Stomach (tissue), 9 donors: ENCODE results near the gene TPX2. TPM values are rescaled to one million over a fixed set of nuclear protein-coding genes. Genes with fewer than 3 reads are reported as not detected.

Experiments
- DNase-seq, 2 donors: peaks; one replicate each; pipeline versions ENCODE4 v3.0.0 to v3.0.0-alpha.2; 2013 to 2019
- H3K27ac ChIP-seq, 5 donors: fragments of 200-600 bp in 4 of 5; sonication (generic) in 4 of 5; one replicate each; pipeline ENCODE4 v1.5.1; 2013 to 2019; ENCODE audit warnings: mild to moderate bottlenecking in 1 of 5, moderate library complexity in 1 of 5
- H3K27me3 ChIP-seq, 3 donors: fragments of 200-600 bp; sonication (generic); one replicate each; pipeline ENCODE4 v1.5.1; 2017 to 2019; ENCODE audit warnings: mixed run types in 1 of 3
- H3K36me3 ChIP-seq, 4 donors: fragments of 200-600 bp; sonication (generic); 1 replicate in 3 of 4; 2 replicates in 1 of 4; pipeline ENCODE4 v1.5.1; 2016 to 2019
- H3K4me1 ChIP-seq, 4 donors: fragments of 200-600 bp; sonication (generic); one replicate each; pipeline ENCODE4 v1.5.1; 2016 to 2019
- H3K4me3 ChIP-seq, 4 donors: fragments of 200-600 bp; sonication (generic) in 3 of 4; one replicate each; pipeline ENCODE4 v1.5.1; 2016 to 2019; ENCODE audit warnings: mild to moderate bottlenecking in 1 of 4
- H3K9me3 ChIP-seq, 4 donors: fragments of 200-600 bp; sonication (generic); one replicate each; pipeline ENCODE4 v1.5.1; 2016 to 2019
- CTCF ChIP-seq, 7 experiments: fragments of 450-650 bp in 4 of 7; fragments of 200-600 bp in 3 of 7; sonication (generic) in 3 of 7; IDR thresholded peaks; one replicate each; pipeline ENCODE4 v1.5.1; 2016 to 2019; ENCODE audit warnings: antibody characterized with exemption in 7 of 7, control low read depth in 2 of 7, mild to moderate bottlenecking in 1 of 7
- EP300 ChIP-seq: sonication (generic); formaldehyde crosslinking; IDR thresholded peaks from one replicate; pipeline ENCODE4 v1.6.1; 2017; ENCODE audit warnings: antibody characterized with exemption
- POLR2A ChIP-seq, 4 donors: fragments of 450-650 bp; IDR thresholded peaks; one replicate each; pipeline ENCODE4 v1.6.1; 2016; ENCODE audit warnings: antibody characterized with exemption in 4 of 4, control low read depth in 2 of 4, mild to moderate bottlenecking in 1 of 4, moderate library complexity in 1 of 4
- POLR2AphosphoS5 ChIP-seq, 3 donors: sonication (generic); formaldehyde crosslinking; IDR thresholded peaks; one replicate each; pipeline ENCODE4 v1.6.1; 2016; ENCODE audit warnings: antibody characterized with exemption in 3 of 3
- WGBS, 5 donors: extraction: QIAGEN DNeasy Blood & Tissue Kit in 3 of 5; methylation state at CpG; one replicate each; pipeline versions ENCODE4 v1.1.5 to v1.1.7; 2013 to 2018; 5-methylcytosine and 5-hydroxymethylcytosine counted together
- intact Hi-C: fragments of 100-400 bp; cut with DNase I; formaldehyde crosslinking; loops from one replicate; pipeline ENCODE4 v1.15.1; 2023; ENCODE audit warnings: low total_unique reads
- polyA plus RNA-seq, 3 donors: library from polyadenylated mRNA; stranded (reverse); fragments of 200-250 nt; gene quantifications; one replicate each; pipeline ENCODE4 v1.2.3, GENCODE V29; 2013
- total RNA-seq, 5 donors: library from RNA; depleted of rRNA; stranded (reverse); fragments of >200 nt; gene quantifications; one replicate each; pipeline versions ENCODE4 v1.1.0 to v1.2.3, GENCODE V29; 2014 to 2016
- donor health status: healthy with polysubstance abuse.
- donor health status: Bipolar disorder and iron deficiency.
- donor health status: healthy.

TPX2 gene
- total and polyA plus RNA-seq, 8 donors, result 1.7 to 11.4 (median 6.7) TPM

- DNase-seq, result no peak
- WGBS, 5 donors, result 85 to 98% (median 95%) methylated on average over 5 of the region's 5 CpGs
- intact Hi-C loops, result no loop called here
Measured at GRCh38 chr20:31769681-31770080, 30.6 kb downstream of the TPX2 start.

GRCh38 chr20:31770243-31770642 is 31.2 kb downstream of the TPX2 start:
- intact Hi-C loops, result no loop called here
- TF ChIP-seq POLR2A (IDR thresholded peaks at IDR 0.05) (no peak), CTCF (IDR thresholded peaks at IDR 0.05) (no peak), POLR2AphosphoS5 (IDR thresholded peaks at IDR 0.05) (no peak)
- WGBS, 5 donors, result 70 to 92% (median 88%) methylated on average over 1 of the region's 1 CpG

More at GRCh38 chr20:31769681-31770080, 30.6 kb downstream of the TPX2 start:
- Histone ChIP-seq H3K4me3 (no peak overlapping the region), H3K9me3 (no peaks in the 10 kb centered on the region), H3K27me3 (no peaks in the 10 kb centered on the region), H3K36me3 (peaks cover 0 to 6% (median 0%) of the 10 kb centered on the region in 4 donors), H3K4me1 (no peaks in the 10 kb centered on the region), H3K27ac (no peak overlapping the region)
- TF ChIP-seq POLR2A (IDR thresholded peaks at IDR 0.05) (no peak), EP300 (no peak), POLR2AphosphoS5 (IDR thresholded peaks at IDR 0.05) (no peak), CTCF (IDR thresholded peaks at IDR 0.05) (no peak)

GRCh38 chr20:31774408-31774807 is 35.3 kb downstream of the TPX2 start:
- TF ChIP-seq CTCF (IDR thresholded peaks at IDR 0.05) (no peak), EP300 (no peak), POLR2AphosphoS5 (IDR thresholded peaks at IDR 0.05) (no peak), POLR2A (IDR thresholded peaks at IDR 0.05) (no peak)
- no peaks in the 10 kb centered on the region for H3K9me3 ChIP-seq
- peaks cover 0 to 18% (median 0%) of the 10 kb centered on the region in 4 donors for H3K36me3 ChIP-seq
- WGBS, 5 donors, result 93 to 100% (median 100%) methylated on average over 1 of the region's 1 CpG
- H3K4me1 ChIP-seq, result no peaks in the 10 kb centered on the region
- no peak overlapping the region for H3K27ac ChIP-seq
- no peaks in the 10 kb centered on the region for H3K27me3 ChIP-seq
- no peak for DNase-seq
- H3K4me3 ChIP-seq, result no peak overlapping the region
- intact Hi-C loops, result no loop called here

More at GRCh38 chr20:31770243-31770642, 31.2 kb downstream of the TPX2 start:
- no peak overlapping the region for H3K4me3 ChIP-seq
- no peaks in the 10 kb centered on the region for H3K36me3 ChIP-seq
- no peak for DNase-seq
- no peaks in the 10 kb centered on the region for H3K27me3 ChIP-seq
- no peaks in the 10 kb centered on the region for H3K9me3 ChIP-seq
- H3K4me1 ChIP-seq, result no peaks in the 10 kb centered on the region
- H3K27ac ChIP-seq, result no peak overlapping the region

- intact Hi-C loops, result no loop called here
- no peaks in the 10 kb centered on the region for H3K9me3 ChIP-seq
- no peak overlapping the region for H3K27ac ChIP-seq
- no peak for DNase-seq
- TF ChIP-seq POLR2AphosphoS5 (IDR thresholded peaks at IDR 0.05) (no peak), POLR2A (IDR thresholded peaks at IDR 0.05) (no peak)
- no peaks in the 10 kb centered on the region for H3K4me1 ChIP-seq
- H3K27me3 ChIP-seq, result no peaks in the 10 kb centered on the region
- H3K4me3 ChIP-seq, result no peak overlapping the region
- H3K36me3 ChIP-seq, result peaks cover 0 to 47% (median 0%) of the 10 kb centered on the region in 4 donors
- WGBS, 5 donors, result 98 to 100% (median 100%) methylated on average over 2 of the region's 2 CpGs
Measured at GRCh38 chr20:31780839-31781238, 41.7 kb downstream of the TPX2 start.

GRCh38 chr20:31781945-31782344 is 42.9 kb downstream of the TPX2 start:
- Histone ChIP-seq H3K27ac (no peak overlapping the region), H3K9me3 (no peaks in the 10 kb centered on the region), H3K36me3 (peaks cover 0 to 42% (median 0%) of the 10 kb centered on the region in 4 donors), H3K4me1 (no peaks in the 10 kb centered on the region), H3K27me3 (no peaks in the 10 kb centered on the region), H3K4me3 (no peak overlapping the region)
- TF ChIP-seq POLR2A (IDR thresholded peaks at IDR 0.05), result no peak
- no peak for TF ChIP-seq CTCF (IDR thresholded peaks at IDR 0.05)
- no peak for TF ChIP-seq EP300
- no peak for TF ChIP-seq POLR2AphosphoS5 (IDR thresholded peaks at IDR 0.05)
- intact Hi-C loops, result no loop called here
- no peak for DNase-seq
- WGBS, 5 donors, result 94 to 98% (median 97%) methylated on average over 4 of the region's 4 CpGs
